ENCODE results near the gene FBXW5. TPM values are rescaled to one million over a fixed set of nuclear protein-coding genes. Genes with fewer than 3 reads are reported as not detected.

Gene FBXW5
- total RNA-seq, 2 donors from 2014 or later, result 66.9 to 107 TPM

- no peak overlapping the region for H3K27ac Mint-ChIP-seq
- ATAC-seq, result no peak
- H3K36me3 Mint-ChIP-seq, result no peaks in the 10 kb centered on the region
- peaks cover 9% of the 10 kb centered on the region in 2 donors for H3K9me3 Mint-ChIP-seq
- DNase-seq (ENCODE audit: low spot score in 2 of 2), result no peak
Measured at GRCh38 chr9:136955943-136956335, 11.4 kb upstream of the FBXW5 start.

GRCh38 chr9:136955202-136955942 lies 10.8 kb upstream of the FBXW5 start:
- ATAC-seq, result no peak

DNA sequence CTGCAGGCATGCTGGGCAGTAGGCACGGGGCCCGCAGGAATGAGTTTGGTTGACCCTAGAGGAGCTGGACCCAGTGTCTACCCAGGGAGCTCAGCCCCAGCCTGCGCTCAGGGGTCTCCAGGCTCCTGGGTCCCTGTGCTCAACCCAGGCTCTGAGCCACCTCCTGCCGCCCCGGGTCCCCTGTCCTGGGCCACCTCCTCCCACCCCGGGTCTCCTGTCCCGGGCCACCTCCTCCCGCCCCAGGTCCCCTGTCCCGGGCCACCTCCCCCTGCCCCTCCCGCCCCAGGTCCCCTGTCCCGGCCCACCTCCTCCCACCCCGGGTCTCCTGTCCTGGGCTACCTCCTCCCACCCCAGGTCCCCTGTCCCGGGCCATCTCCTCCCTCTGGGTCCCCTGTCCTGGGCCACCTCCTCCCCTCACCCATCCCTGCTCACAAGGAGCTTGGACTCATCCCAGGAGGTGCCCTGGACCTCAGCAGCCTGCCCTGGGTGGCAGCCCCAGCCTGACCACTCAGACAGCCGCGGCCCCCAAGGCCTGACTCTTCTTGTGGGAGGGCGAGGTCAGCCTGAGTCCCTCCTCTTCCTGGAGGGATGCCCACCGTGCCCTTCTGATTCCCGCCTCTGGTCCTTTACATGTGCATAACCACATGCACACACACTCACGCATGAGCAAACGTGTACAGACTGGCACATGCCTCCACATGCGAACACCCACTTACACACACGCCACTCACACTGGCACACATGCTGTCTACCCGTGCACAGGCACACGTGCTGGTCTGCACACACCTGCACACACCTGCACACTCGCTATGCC lies 9.9 kb upstream of the FBXW5 start:
- ATAC-seq, result no peak
- H3K27ac Mint-ChIP-seq, result no peak overlapping the region
- peaks cover 9% of the 10 kb centered on the region in 2 donors for H3K9me3 Mint-ChIP-seq
- DNase-seq (ENCODE audit: low spot score in 2 of 2), result no peak
- no peaks in the 10 kb centered on the region for H3K36me3 Mint-ChIP-seq

More at GRCh38 chr9:136955202-136955942, 10.8 kb upstream of the FBXW5 start:
- H3K36me3 Mint-ChIP-seq, result no peaks in the 10 kb centered on the region
- H3K27ac Mint-ChIP-seq, result no peak overlapping the region
- H3K9me3 Mint-ChIP-seq, result peaks cover 9% of the 10 kb centered on the region in 2 donors
- DNase-seq (ENCODE audit: low spot score in 2 of 2), result no peak

- no peak for ATAC-seq
- Mint-ChIP-seq H3K36me3 (no peaks in the 10 kb centered on the region), H3K9me3 (peaks cover 9% of the 10 kb centered on the region in 2 donors)
Measured at GRCh38 chr9:136953771-136954269, 9.3 kb upstream of the FBXW5 start.

GRCh38 chr9:136952876-136953770 lies 8.6 kb upstream of the FBXW5 start:
- no peak for DNase-seq (ENCODE audit: low spot score in 2 of 2)
- no peak overlapping the region for H3K27ac Mint-ChIP-seq
- H3K36me3 Mint-ChIP-seq, result no peaks in the 10 kb centered on the region
- peaks cover 9% of the 10 kb centered on the region in 2 donors for H3K9me3 Mint-ChIP-seq
- ATAC-seq, result no peak

More at GRCh38 chr9:136953771-136954269, 9.3 kb upstream of the FBXW5 start:
- no peak overlapping the region for H3K27ac Mint-ChIP-seq
- DNase-seq (ENCODE audit: low spot score in 2 of 2), result no peak

DNA sequence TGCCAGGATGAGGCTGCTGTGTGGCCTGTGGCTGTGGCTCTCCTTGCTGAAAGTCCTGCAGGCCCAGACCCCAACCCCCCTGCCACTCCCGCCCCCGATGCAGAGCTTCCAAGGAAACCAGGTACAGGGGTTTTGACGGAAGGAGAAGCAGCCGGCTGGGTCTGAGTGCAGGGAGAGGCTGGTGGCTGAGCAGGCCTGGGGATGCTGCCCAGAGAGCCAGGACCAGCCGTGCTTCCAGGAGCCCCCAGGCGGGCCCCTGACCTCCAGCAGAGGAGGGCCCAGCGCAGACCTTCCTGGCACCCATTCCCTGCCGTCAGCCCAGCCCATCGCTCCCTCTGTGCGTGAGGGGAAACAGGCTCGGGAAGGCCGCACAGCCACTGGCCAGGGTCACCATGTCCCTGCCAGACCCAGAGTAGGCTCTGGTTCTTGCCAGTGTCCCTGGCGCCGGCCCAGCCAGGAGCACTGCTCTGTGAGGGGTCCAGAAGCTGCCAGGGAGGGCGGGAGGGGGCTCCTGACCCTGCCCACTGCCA lies 7.8 kb upstream of the FBXW5 start:
- ATAC-seq (no peak), DNase-seq (ENCODE audit: low spot score in 2 of 2) (no peak)
- H3K27ac Mint-ChIP-seq, result no peak overlapping the region
- no peaks in the 10 kb centered on the region for H3K36me3 Mint-ChIP-seq
- peaks cover 9% of the 10 kb centered on the region in 2 donors for H3K9me3 Mint-ChIP-seq

GRCh38 chr9:136951541-136952320 lies 7.2 kb upstream of the FBXW5 start, which contains the start of gene LCN12:
TSS of gene LCN12 (plus strand) at chr9:136952273. CDS start at chr9:136952328, 55 bp downstream.
- Mint-ChIP-seq H3K27ac (no peak within 1 kb of the TSS), H3K9me3 (peaks cover 7% of the 10 kb centered on the region in 2 donors), H3K36me3 (no peaks in the 10 kb centered on the region)
- ATAC-seq (no peak), DNase-seq (ENCODE audit: low spot score in 2 of 2) (no peak)

- Mint-ChIP-seq H3K9me3 (no peaks in the 10 kb centered on the region), H3K36me3 (no peaks in the 10 kb centered on the region), H3K27ac (peak overlapping the region in 1 of 2 donors; percentile 85)
- ATAC-seq (no peak), DNase-seq (ENCODE audit: low spot score in 2 of 2) (no peak)
Measured at GRCh38 chr9:136950656-136951276, 6.2 kb upstream of the FBXW5 start.

DNA sequence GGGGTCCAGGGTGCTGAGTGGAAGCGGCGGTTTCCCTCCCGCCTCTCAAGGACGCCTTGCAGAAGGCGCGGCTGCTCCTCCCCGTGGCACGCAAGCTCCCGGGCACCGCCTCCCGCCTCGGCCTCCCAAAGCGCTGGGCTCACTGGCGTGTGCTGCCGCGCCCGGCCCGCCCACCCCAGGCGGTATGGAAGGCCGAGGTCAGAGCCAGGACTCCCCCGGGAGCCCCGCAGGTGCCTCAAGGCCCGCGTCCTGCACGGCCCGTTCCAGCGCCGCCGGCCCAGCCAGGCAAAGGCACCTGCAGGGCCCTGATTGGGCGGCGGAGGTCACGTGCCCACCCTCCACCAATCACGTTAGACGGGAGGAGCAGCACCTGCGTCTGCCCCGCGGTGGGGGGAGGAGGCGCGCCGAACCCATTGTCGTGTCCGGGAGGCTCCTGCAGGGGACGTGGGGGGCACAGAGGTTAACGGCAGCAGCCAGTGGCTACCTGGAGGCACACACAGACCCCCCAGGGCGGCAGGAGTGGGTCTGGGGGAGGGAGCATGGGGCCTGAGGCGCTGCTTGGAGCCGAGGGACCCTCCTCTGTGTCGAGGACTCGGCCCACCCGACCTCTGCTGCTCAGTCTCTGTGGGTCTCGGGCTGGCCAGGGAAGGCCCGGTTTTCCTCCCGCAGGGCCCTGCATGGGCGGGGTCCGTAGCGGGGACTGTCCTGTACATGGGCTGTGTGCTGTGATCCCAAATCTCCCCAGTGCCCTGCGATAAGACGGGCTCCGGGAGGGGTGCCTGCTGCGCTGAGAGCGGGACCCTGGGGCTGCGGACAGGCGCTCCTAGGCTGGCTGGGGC lies 5.5 kb upstream of the FBXW5 start:
- peak; percentile 96 for DNase-seq (ENCODE audit: low spot score in 2 of 2)
- ATAC-seq, result peak; percentile 94 to 98
- Mint-ChIP-seq H3K9me3 (no peaks in the 10 kb centered on the region), H3K36me3 (no peaks in the 10 kb centered on the region), H3K27ac (peak overlapping the region; percentile 84 to 85)

GRCh38 chr9:136949239-136949816 lies 4.8 kb upstream of the FBXW5 start:
- no peak for ATAC-seq
- H3K9me3 Mint-ChIP-seq, result no peaks in the 10 kb centered on the region
- no peak for DNase-seq (ENCODE audit: low spot score in 2 of 2)
- H3K27ac Mint-ChIP-seq, result peak overlapping the region; percentile 84 to 85
- no peaks in the 10 kb centered on the region for H3K36me3 Mint-ChIP-seq

- H3K9me3 Mint-ChIP-seq, result no peaks in the 10 kb centered on the region
Measured at GRCh38 chr9:136947955-136948510, 3.5 kb upstream of the FBXW5 start.

DNA sequence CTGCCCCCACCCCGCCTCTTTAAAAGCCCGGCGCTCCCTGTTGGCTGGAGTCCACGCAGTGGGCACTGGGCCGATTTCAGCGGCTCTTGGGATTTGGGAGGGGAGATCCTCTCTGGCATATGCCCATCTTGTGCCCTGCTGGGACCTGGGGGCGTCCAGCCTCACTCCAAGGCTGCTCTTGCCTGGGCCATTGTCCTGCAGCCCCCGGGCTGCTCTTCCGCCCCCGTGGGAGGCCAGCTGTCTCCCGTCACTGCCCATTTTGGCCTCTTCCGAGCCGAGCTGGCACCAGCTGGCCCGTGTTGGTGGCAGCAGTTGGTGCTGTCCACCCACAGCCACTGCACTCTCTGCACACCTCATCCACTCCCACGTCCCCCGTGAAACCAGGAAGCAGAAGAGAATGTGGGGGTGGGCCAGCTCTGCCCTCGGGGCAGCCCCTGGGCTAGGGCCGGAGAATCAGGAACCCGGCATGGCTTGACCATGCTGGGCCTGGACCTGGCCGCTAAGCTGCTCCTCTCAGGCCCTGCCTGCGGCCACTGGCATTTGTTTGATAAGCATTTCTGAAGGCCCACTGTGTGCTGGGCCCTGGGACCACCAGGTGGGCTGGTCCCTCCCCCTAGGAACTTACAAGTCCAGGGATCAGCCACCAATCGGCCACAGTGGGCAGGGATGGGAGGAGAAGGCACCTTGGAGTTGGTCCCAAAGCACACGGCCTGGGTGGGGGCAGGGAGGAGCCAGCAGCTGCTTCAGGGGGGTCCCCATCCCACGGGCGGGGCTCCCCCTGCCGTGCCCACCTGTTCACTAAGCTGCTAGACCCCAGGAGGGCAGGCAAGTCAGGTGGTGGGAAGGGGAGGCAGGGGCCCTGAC lies 2.7 kb upstream of the FBXW5 start:
- Mint-ChIP-seq H3K36me3 (no peaks in the 10 kb centered on the region), H3K27ac (no peak overlapping the region), H3K9me3 (no peaks in the 10 kb centered on the region)
- DNase-seq (ENCODE audit: low spot score in 2 of 2) (no peak), ATAC-seq (no peak)

More at GRCh38 chr9:136947955-136948510, 3.5 kb upstream of the FBXW5 start:
- DNase-seq (ENCODE audit: low spot score in 2 of 2) (no peak), ATAC-seq (no peak)
- Mint-ChIP-seq H3K36me3 (no peaks in the 10 kb centered on the region), H3K27ac (no peak overlapping the region)

All from activated naive CD4-positive, alpha-beta T cell treated with anti-CD3 and anti-CD28 coated beads, Interleukin-2, amount 50 U/mL, for 72 hours (primary cell).